IMR-90 (cell line): ENCODE measurements around the gene TRIM25. TPM values are rescaled to one million over a fixed set of nuclear protein-coding genes. Genes with fewer than 3 reads are reported as not detected.

ENCODE experiments used
- ATAC-seq: fragments of 200-7000 bp; cut with Tn5 transposase; 2 replicates; pipeline ENCODE4 v1.9.1; 2020; ENCODE audit warnings: low read depth, mild to moderate bottlenecking, moderate library complexity
- BruUV-seq: library from RNA; stranded (reverse); fragments of 400-500 nt; replicated peaks from 2 replicates; lab custom pipeline; 2021; lab: Mats Ljungman, UMichigan
- CTCF ChIA-PET: fragments of 300-600 bp; formaldehyde crosslinking; extraction: SDS; loops from one replicate; lab custom pipeline; 2021; ENCODE audit warnings: antibody characterized with exemption; lab: Yijun Ruan, JAX
- POLR2A ChIA-PET: fragments of 300-600 bp; sonication (Branson Sonifier 250); formaldehyde crosslinking; loops from one replicate; lab custom pipeline; 2022; ENCODE audit warnings: antibody characterized with exemption; ENCODE audit not compliant: unreplicated experiment; lab: Charles Lee
- DNase-seq: peaks from one replicate; pipeline ENCODE4 v3.0.0; 2013
- H2AFZ ChIP-seq: replicated peaks from 2 replicates; pipeline ENCODE3; 2013; ENCODE audit warnings: low read length, mild to moderate bottlenecking; ENCODE audit not compliant: poor library complexity
- H2AK5ac ChIP-seq: 2 replicates; pipeline ENCODE4 v1.6.1; 2013; ENCODE audit warnings: low read depth, low read length, inconsistent platforms
- H2AK9ac ChIP-seq: replicated peaks from 2 replicates; pipeline ENCODE3; 2013; ENCODE audit warnings: mild to moderate bottlenecking, low read depth, low read length, moderate library complexity; ENCODE audit not compliant: poor library complexity
- H2BK120ac ChIP-seq: 2 replicates; pipeline ENCODE4 v1.6.1; 2013; ENCODE audit warnings: low read depth, low read length, inconsistent platforms
- H2BK15ac ChIP-seq: 3 replicates; pipeline ENCODE4 v1.6.1; 2013; ENCODE audit warnings: low read depth, low read length, inconsistent platforms
- H2BK20ac ChIP-seq: 2 replicates; pipeline ENCODE4 v1.6.1; 2013; ENCODE audit warnings: low read depth, mild to moderate bottlenecking, inconsistent platforms, low read length, moderate library complexity
- H2BK5ac ChIP-seq: 2 replicates; pipeline ENCODE4 v1.6.1; 2013; ENCODE audit warnings: mild to moderate bottlenecking, low read depth, low read length, inconsistent platforms; ENCODE audit not compliant: poor library complexity, severe bottlenecking
- H3K14ac ChIP-seq: replicated peaks from 2 replicates; pipeline ENCODE4 v1.6.1; 2013; ENCODE audit warnings: low read depth, low read length, inconsistent platforms
- H3K18ac ChIP-seq: 2 replicates; pipeline ENCODE4 v1.6.1; 2013; ENCODE audit warnings: low read depth, low read length, control low read depth
- H3K23ac ChIP-seq: 2 replicates; pipeline ENCODE4 v1.6.1; 2013; ENCODE audit warnings: low read depth, low read length, inconsistent platforms
- H3K27ac ChIP-seq: 2 replicates; pipeline ENCODE4 v1.5.1; 2013; ENCODE audit warnings: mild to moderate bottlenecking, control low read depth, low read length; ENCODE audit not compliant: insufficient read depth
- H3K27me3 ChIP-seq: 2 replicates; pipeline ENCODE4 v1.6.1; 2013; ENCODE audit warnings: low read length; ENCODE audit not compliant: control insufficient read depth, insufficient read depth
- H3K36me3 ChIP-seq: 2 replicates; pipeline ENCODE4 v1.6.1; 2013; ENCODE audit warnings: low read length, mixed read lengths; ENCODE audit not compliant: control insufficient read depth, insufficient read depth
- H3K4ac ChIP-seq: 2 replicates; pipeline ENCODE4 v1.6.1; 2013; ENCODE audit warnings: low read depth, low read length, inconsistent platforms
- H3K4me1 ChIP-seq: 2 replicates; pipeline ENCODE4 v1.6.1; 2013; ENCODE audit warnings: low read length, mixed read lengths; ENCODE audit not compliant: control insufficient read depth, insufficient read depth
- H3K4me2 ChIP-seq: 2 replicates; pipeline ENCODE4 v1.6.1; 2013; ENCODE audit warnings: low read depth, mild to moderate bottlenecking, control low read depth, low read length, moderate library complexity
- H3K4me3 ChIP-seq: 2 replicates; pipeline ENCODE4 v1.5.1; 2013; ENCODE audit warnings: low read depth, mild to moderate bottlenecking, control low read depth, low read length, moderate library complexity; ENCODE audit not compliant: insufficient read depth
- H3K56ac ChIP-seq: 2 replicates; pipeline ENCODE4 v1.6.1; 2013; ENCODE audit warnings: low read length, inconsistent platforms; ENCODE audit not compliant: insufficient read depth; ENCODE audit errors: extremely low read depth
- H3K79me1 ChIP-seq, 2 experiments: 2 replicates each; pipeline ENCODE4 v1.6.1; 2013; ENCODE audit warnings: low read length in 2 of 2, inconsistent platforms in 1 of 2, low read depth in 1 of 2
- H3K9ac ChIP-seq: 2 replicates; pipeline ENCODE4 v1.6.1; 2013; ENCODE audit warnings: low read depth, low read length, control low read depth
- H3K9me1 ChIP-seq: 2 replicates; pipeline ENCODE4 v1.6.1; 2013; ENCODE audit warnings: low read length, inconsistent platforms; ENCODE audit not compliant: insufficient read depth
- H3K9me3 ChIP-seq: 2 replicates; pipeline ENCODE4 v1.6.1; 2013; ENCODE audit warnings: low read length; ENCODE audit not compliant: control insufficient read depth, insufficient read depth
- H4K20me1 ChIP-seq: 2 replicates; pipeline ENCODE4 v1.6.1; 2013; ENCODE audit warnings: low read length, inconsistent platforms; ENCODE audit not compliant: insufficient read depth
- H4K5ac ChIP-seq: 2 replicates; pipeline ENCODE4 v1.6.1; 2013; ENCODE audit warnings: mild to moderate bottlenecking, low read depth, low read length, control low read depth
- H4K8ac ChIP-seq, 2 experiments: 2 replicates each; pipeline ENCODE4 v1.6.1; 2013; ENCODE audit warnings: low read depth in 2 of 2, low read length in 2 of 2, control low read depth in 1 of 2, inconsistent platforms in 1 of 2
- H4K91ac ChIP-seq: 2 replicates; pipeline ENCODE4 v1.6.1; 2013; ENCODE audit warnings: low read depth, low read length, inconsistent platforms; ENCODE audit not compliant: insufficient read depth
- BHLHE40 ChIP-seq: fragments of 150-350 bp; IDR thresholded peaks from 2 replicates; pipeline ENCODE4 v1.6.1; 2016; ENCODE audit warnings: mild to moderate bottlenecking, low read depth, low read length
- CEBPB ChIP-seq: IDR thresholded peaks from 2 replicates; pipeline ENCODE4 v1.6.1; 2012; ENCODE audit warnings: low read depth, low read length, improper control_type of control experiment
- CHD1 ChIP-seq: IDR thresholded peaks from 2 replicates; pipeline ENCODE4 v1.6.1; 2012; ENCODE audit warnings: low read depth, low read length, improper control_type of control experiment
- CTCF ChIP-seq: conservative IDR thresholded peaks from 2 replicates; pipeline ENCODE4 v1.5.1; 2012; ENCODE audit warnings: mild to moderate bottlenecking, low read depth, low read length, improper control_type of control experiment
- ELK1 ChIP-seq: fragments of 150-350 bp; IDR thresholded peaks from 2 replicates; pipeline ENCODE4 v1.6.1; 2016; ENCODE audit warnings: low read depth, mild to moderate bottlenecking, low read length, moderate library complexity, borderline replicate concordance
- FOS ChIP-seq: fragments of 150-350 bp; IDR thresholded peaks from 2 replicates; pipeline ENCODE4 v1.6.1; 2016; ENCODE audit warnings: low read depth, low read length
- MAFK ChIP-seq: IDR thresholded peaks from 2 replicates; pipeline ENCODE4 v1.6.1; 2012; ENCODE audit warnings: low read depth, low read length, improper control_type of control experiment
- MAZ ChIP-seq: IDR thresholded peaks from 2 replicates; pipeline ENCODE4 v1.6.1; 2012; ENCODE audit warnings: low read depth, mild to moderate bottlenecking, low read length, improper control_type of control experiment, moderate library complexity, borderline replicate concordance
- MXI1 ChIP-seq: IDR thresholded peaks from 2 replicates; pipeline ENCODE4 v1.6.1; 2012; ENCODE audit warnings: low read depth, mild to moderate bottlenecking, low read length, moderate library complexity, borderline replicate concordance
- NFE2L2 ChIP-seq: fragments of 150-350 bp; IDR thresholded peaks from 2 replicates; pipeline ENCODE4 v1.6.1; 2016; ENCODE audit warnings: low read depth, mild to moderate bottlenecking, low read length
- POLR2A ChIP-seq: IDR thresholded peaks from 2 replicates; pipeline ENCODE4 v1.6.1; 2012; ENCODE audit warnings: mild to moderate bottlenecking, low read depth, low read length
- RAD21 ChIP-seq: IDR thresholded peaks from 2 replicates; pipeline ENCODE4 v1.6.1; 2012; ENCODE audit warnings: low read length, improper control_type of control experiment
- RCOR1 ChIP-seq: IDR thresholded peaks from 2 replicates; pipeline ENCODE4 v1.6.1; 2012; ENCODE audit warnings: mild to moderate bottlenecking, low read length, improper control_type of control experiment; ENCODE audit not compliant: insufficient replicate concordance
- RFX5 ChIP-seq: IDR thresholded peaks from 2 replicates; pipeline ENCODE4 v1.8.0; 2012; ENCODE audit warnings: low read depth, mild to moderate bottlenecking, low read length, moderate library complexity
- SMC3 ChIP-seq: fragments of 150-350 bp; IDR thresholded peaks from 2 replicates; pipeline ENCODE4 v1.6.1; 2016; ENCODE audit warnings: low read depth, mild to moderate bottlenecking, antibody characterized with exemption, low read length, moderate library complexity
- USF2 ChIP-seq: fragments of 150-350 bp; IDR thresholded peaks from 2 replicates; pipeline ENCODE4 v1.6.1; 2017; ENCODE audit warnings: mild to moderate bottlenecking, antibody characterized with exemption, low read length, low read depth
- WGBS, 2 experiments: methylation state at CpG; one replicate each; pipeline versions ENCODE4 v1.1.5 to v1.1.7; 2013; ENCODE audit warnings: missing lambda C conversion rate in 2 of 2; ENCODE audit not compliant: insufficient read length in 1 of 2; ENCODE audit errors: extremely low coverage in 2 of 2; 5-methylcytosine and 5-hydroxymethylcytosine counted together
- dilution Hi-C: fragments of 300-500 bp; cut with HindIII; formaldehyde crosslinking; loops from one replicate; pipeline ENCODE4 v1.14.3; 2018; ENCODE audit warnings: low sequenced_read_pairs; ENCODE audit not compliant: unreplicated experiment
- in situ Hi-C: fragments of 300-500 bp; cut with MboI; formaldehyde crosslinking; loops from 3 replicates; pipeline ENCODE4 v1.14.3; 2019; ENCODE audit warnings: low sequenced_read_pairs, inconsistent platforms, mixed read lengths
- intact Hi-C: fragments of 100-400 bp; cut with micrococcal nuclease; formaldehyde crosslinking; loops from 2 replicates; pipeline ENCODE4 v1.10.0; 2022
- polyA plus RNA-seq, 3 experiments: library from polyadenylated mRNA; depleted of rRNA; stranded (reverse); fragments of >200 nt; gene quantifications; 2 replicates each; pipeline ENCODE4 v1.2.3, GENCODE V29; 2012; ENCODE audit warnings: low replicate concordance in 1 of 3
- total RNA-seq: library from RNA; depleted of rRNA; stranded (reverse); fragments of >200 nt; gene quantifications from 2 replicates; pipeline ENCODE4 v1.2.3, GENCODE V29; 2012

TRIM25 gene
- total and polyA plus RNA-seq, 2 of the 4 experiments (the other 2 are of a cell fraction) = 25.5 to 27.5 TPM

GRCh38 chr17:56879280-56879679 lies 34.6 kb downstream of the TRIM25 start:
- intact Hi-C loops = no loop called here

More at GRCh38 chr17:56879280-56879679, 34.6 kb downstream of the TRIM25 start:
- Histone ChIP-seq H3K4me1 (no peaks in the 10 kb centered on the region), H3K4ac (no peak overlapping the region), H2AFZ (no peak overlapping the region), H4K8ac (no peak overlapping the region), H4K91ac (no peak overlapping the region), H3K4me3 (no peak overlapping the region), H3K56ac (no peak overlapping the region), H3K9ac (no peak overlapping the region), H3K79me1 (no peaks in the 10 kb centered on the region), H2AK9ac (no peak overlapping the region), H3K23ac (no peak overlapping the region), H3K9me3 (no peaks in the 10 kb centered on the region), H3K4me2 (no peak overlapping the region), H3K14ac (no peak overlapping the region), H2BK120ac (no peak overlapping the region), H4K20me1 (no peaks in the 10 kb centered on the region), H2BK20ac (no peak overlapping the region), H3K27me3 (no peaks in the 10 kb centered on the region), H3K9me1 (peaks cover 5% of the 10 kb centered on the region; the same call in 1 of the 2 replicates), H3K27ac (no peak overlapping the region), H3K18ac (no peak overlapping the region), H2AK5ac (no peak overlapping the region), H3K36me3 (no peaks in the 10 kb centered on the region), H4K5ac (no peak overlapping the region), H2BK5ac (no peak overlapping the region), H2BK15ac (no peak overlapping the region)
- CTCF ChIA-PET = no interaction called here
- TF ChIP-seq POLR2A (no peak), USF2 (no peak), RFX5 (no peak), CTCF (no peak), RCOR1 (no peak), MAZ (no peak), RAD21 (no peak), MAFK (no peak), FOS (no peak), CEBPB (no peak), ELK1 (no peak), BHLHE40 (no peak), CHD1 (no peak), SMC3 (no peak), NFE2L2 (no peak), MXI1 (no peak)
- BruUV-seq = no TSS peak
- 96% methylated on average over 4 of the region's 7 CpGs; no CpG with 5 or more reads in 1 of the 2 experiments for WGBS, 2 experiments
- dilution Hi-C loops (no loop called here), in situ Hi-C loops (no loop called here)
- no peak for ATAC-seq
- POLR2A ChIA-PET = no interaction called here
- DNase-seq = no peak
